GM21528 (cell line): Measurements from ENCODE around the gene TTLL9.
"Not testable (repeated sequence)": the region's sequence is repeated elsewhere in the genome, so short reads cannot be mapped to it uniquely, and the experiment has no call there.

Source experiments
- ATAC-seq: cut with Tn5 transposase; IDR thresholded peaks from one replicate; pipeline ENCODE4 v1.9.1; 2021; ENCODE audit warnings: mild to moderate bottlenecking, moderate library complexity; ENCODE audit not compliant: unreplicated experiment, low FRiP score

The TTLL9 gene

GRCh38 chr20:31914170-31914569 is 43.7 kb downstream of the TTLL9 start:
- ATAC-seq, result no peak

GRCh38 chr20:31915491-31916280 is 45.3 kb downstream of the TTLL9 start:
- no peak for ATAC-seq

GRCh38 chr20:31916708-31917107 is 46.3 kb downstream of the TTLL9 start:
- no peak for ATAC-seq

GRCh38 chr20:31917962-31918412 is 47.6 kb downstream of the TTLL9 start:
- ATAC-seq, result not testable (repeated sequence)

- no peak for ATAC-seq
These were observed 48.2 kb downstream of the TTLL9 start for GRCh38 chr20:31918466-31919105.

- ATAC-seq, result no peak
These were observed 49.1 kb downstream of the TTLL9 start for GRCh38 chr20:31919410-31920155.

GRCh38 chr20:31920275-31920855 is 49.9 kb downstream of the TTLL9 start:
- no peak for ATAC-seq

GRCh38 chr20:31921480-31921879 is 51.0 kb downstream of the TTLL9 start:
- ATAC-seq, result not testable (repeated sequence)

- no peak for ATAC-seq
These were observed 51.7 kb downstream of the TTLL9 start for GRCh38 chr20:31922181-31922580.

GRCh38 chr20:31922588-31922987 is 52.2 kb downstream of the TTLL9 start:
- no peak for ATAC-seq

- no peak for ATAC-seq
These were observed 53.2 kb downstream of the TTLL9 start for GRCh38 chr20:31923388-31924331.

- ATAC-seq, result no peak
These were observed 54.1 kb downstream of the TTLL9 start for GRCh38 chr20:31924561-31924960.

GRCh38 chr20:31925631-31926030 is 55.2 kb downstream of the TTLL9 start:
- no peak for ATAC-seq

- no peak for ATAC-seq
These were observed 56.1 kb downstream of the TTLL9 start for GRCh38 chr20:31926493-31926892.

GRCh38 chr20:31927627-31928159 is 57.3 kb downstream of the TTLL9 start:
- no peak for ATAC-seq

- not testable (repeated sequence) for ATAC-seq
These were observed 59.2 kb downstream of the TTLL9 start for GRCh38 chr20:31929631-31930030.

GRCh38 chr20:31930779-31931178 is 60.3 kb downstream of the TTLL9 start:
- no peak for ATAC-seq

- ATAC-seq, result no peak
These were observed 63.3 kb downstream of the TTLL9 start for GRCh38 chr20:31933698-31934097.

- no peak for ATAC-seq
These were observed 64.1 kb downstream of the TTLL9 start for GRCh38 chr20:31934491-31934890.
